GM04503 (cell line): Measurements from ENCODE around the gene KLK4.

ENCODE experiments used
- DNase-seq: peaks from one replicate; pipeline ENCODE4 v3.0.0-alpha.2; 2012; ENCODE audit warnings: low read depth

Gene KLK4

GRCh38 chr19:50911206-50912101 is at the start of gene KLK4:
TSS of gene KLK4 (minus strand) at chr19:50911395. CDS start at chr19:50910738, 657 bp downstream.
- DNase-seq = no peak

- no peak for DNase-seq
Measured at GRCh38 chr19:50959731-50960500, 48.7 kb upstream of the KLK4 start.

DNA sequence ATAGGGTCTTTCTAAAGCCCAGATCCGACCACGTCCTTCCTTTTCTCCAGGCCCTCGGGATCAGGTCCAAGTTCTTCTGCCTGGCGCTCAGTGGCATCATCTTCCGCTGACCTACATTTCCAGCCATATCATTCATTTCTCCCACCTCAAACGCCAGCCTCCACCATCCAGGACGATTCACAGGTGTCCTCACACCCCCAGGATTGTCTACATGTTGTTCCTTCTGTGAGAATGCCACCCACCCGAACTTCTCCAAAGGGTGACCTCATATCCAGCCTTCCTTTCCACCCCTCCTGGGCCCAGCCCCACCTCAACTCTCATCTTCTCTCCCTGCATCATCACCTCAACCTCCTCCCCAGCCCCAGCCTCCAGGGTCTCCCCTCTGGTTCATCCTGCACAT is 46.4 kb upstream of the KLK4 start:
- DNase-seq = no peak

DNA sequence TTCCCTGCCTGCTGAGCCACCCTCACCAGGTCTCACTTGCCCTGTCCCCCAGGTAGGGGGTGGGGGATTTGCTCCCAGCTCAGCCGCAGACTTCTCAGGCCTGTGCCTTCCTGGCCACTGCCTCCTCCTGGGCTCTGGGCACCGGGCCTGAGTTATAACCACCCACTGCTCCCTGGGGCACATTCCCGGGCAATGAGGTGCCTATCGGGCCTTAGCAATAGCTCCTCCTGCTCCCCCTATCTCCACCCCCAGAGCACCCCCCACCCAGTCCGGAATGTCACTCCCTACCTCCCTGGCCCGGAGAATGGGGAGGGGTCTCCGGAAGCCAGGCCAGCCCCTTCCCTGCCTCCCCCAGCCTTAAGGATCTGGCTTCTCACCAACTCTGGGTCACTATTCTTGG is 41.7 kb upstream of the KLK4 start, which contains the start of gene KLK5:
Gene KLK5 (minus strand): TSS at position 129 of the 400 bp plus-strand sequence. CDS start 381 bp downstream, outside the sequence.
- DNase-seq = no peak

GRCh38 chr19:50949861-50950260 is 38.7 kb upstream of the KLK4 start:
- no peak for DNase-seq

GRCh38 chr19:50947123-50947522 is 35.9 kb upstream of the KLK4 start:
- no peak for DNase-seq

GRCh38 chr19:50944795-50945194 is 33.6 kb upstream of the KLK4 start:
- no peak for DNase-seq

DNA sequence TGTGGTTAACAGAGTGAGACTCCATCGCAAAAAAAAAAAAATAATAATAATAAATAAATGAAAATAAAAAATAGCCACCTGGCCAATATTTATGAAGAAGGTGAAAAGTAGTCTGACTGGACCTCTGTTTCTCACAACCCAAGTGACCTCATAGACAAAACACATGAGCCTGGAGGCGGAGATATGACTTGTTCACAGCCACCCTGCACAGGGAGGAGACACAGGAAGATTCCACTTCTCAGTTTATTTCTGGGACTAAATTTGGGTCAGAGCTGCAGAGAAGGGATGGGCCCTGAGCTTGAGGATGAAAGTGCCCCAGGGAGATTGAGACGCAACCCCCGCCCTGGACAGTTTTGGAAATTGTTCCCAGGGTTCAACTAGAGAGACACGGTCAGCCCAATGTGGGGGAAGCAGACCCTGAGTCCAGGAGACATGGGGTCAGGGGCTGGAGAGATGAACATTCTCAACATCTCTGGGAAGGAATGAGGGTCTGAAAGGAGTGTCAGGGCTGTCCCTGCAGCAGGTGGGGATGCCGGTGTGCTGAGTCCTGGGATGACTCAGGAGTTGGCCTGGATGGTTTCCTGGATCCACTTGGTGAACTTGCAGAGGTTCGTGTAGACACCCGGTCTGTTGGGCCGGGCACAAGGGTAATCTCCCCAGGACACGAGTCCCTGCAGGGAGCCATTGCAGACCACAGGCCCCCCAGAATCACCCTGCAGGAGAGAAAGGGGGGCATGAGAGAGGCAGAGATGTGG is 32.1 kb upstream of the KLK4 start:
- no peak for DNase-seq

DNA sequence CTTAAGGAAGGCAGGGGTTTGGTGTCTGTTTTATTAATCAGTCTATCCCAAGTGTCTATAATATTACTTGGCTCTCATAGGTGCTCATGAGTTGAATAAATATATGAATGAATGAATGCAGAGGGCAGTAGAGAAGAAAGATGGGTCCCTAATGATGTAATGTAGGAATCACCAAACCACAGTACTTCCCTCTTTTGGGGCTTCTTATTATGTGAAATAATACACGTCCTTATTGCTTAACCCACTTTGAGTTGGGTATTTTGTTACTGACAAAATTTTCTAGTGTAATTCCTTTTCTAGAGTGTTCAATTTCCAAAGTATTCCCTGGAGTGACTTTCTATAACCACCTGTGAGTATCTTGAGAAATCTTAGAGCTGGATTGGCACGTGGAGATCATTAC is 28.4 kb upstream of the KLK4 start:
- DNase-seq = no peak

GRCh38 chr19:50933640-50934039 is 22.4 kb upstream of the KLK4 start:
- peak; percentile 10 for DNase-seq

DNA sequence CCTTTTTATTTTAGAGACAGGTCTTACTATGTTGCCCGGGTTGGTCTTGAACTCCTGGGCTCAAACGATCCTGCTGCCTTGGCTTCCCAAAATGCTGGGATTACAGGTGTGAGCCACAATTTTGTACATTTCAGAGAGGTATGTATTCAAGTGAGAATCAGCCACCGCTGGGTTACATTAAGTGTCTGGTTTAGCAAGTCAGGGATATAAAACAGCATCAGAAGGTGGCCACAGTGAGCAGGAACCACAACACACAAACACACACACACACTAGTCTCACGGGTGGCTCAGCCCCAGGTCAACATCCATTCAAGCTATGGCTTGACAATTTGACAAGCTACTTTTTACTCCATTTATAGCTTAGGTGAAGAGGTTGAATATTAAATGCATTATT is 21.5 kb upstream of the KLK4 start:
- DNase-seq = no peak

DNA sequence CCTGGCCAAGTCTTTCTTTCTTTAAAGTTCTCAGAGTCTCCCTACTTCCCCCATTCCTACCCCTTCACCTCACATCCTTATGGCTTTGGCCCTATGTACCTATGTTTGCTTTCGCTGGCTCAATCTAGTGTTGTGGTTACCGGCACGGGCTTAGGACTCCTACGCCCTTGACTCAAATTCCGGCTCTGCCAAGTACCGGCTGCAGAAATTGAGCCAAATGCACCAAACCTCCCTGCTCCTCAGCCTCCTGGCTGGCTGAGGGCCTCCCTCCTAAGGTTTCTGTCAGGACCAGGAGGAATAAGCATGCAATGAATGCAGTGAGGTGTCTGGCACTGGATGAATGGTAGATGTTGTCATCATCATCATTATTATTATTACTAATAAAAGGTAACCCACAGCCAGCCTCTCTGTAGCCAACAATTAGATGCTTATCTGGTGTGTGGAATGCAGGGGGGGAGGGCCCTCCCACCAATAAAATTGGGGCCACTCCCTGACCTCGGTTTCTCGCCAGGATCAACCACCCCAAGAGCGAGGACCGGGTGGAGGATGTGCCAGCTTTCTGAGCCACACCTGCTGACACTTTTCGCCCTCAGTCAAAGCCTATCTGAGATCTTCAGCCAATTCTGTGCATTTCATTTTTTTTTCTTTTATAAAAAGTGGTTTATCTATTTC is 21.0 kb upstream of the KLK4 start:
- no peak for DNase-seq

GRCh38 chr19:50931023-50931422 is 19.8 kb upstream of the KLK4 start:
- DNase-seq = no peak

- no peak for DNase-seq
Measured at GRCh38 chr19:50928831-50929230, 17.6 kb upstream of the KLK4 start.

DNA sequence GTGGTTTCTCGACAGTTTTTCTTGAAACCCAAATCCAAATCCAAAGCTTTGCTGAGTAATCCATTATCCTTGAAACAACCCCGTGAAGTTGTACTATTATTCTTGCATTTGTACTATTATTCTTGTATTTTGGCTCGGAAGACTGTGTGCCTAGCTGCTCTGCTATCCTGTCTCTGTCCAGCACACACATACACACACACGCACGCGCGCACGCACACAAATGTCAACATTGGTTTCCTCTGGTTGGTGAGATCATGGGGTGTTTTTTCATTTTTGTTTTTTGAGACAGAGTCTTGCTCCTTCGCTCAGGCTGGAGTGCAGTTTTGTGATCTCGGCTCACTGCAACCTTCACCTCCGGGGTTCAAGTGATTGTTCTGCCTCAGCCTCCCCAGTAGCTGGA is 14.9 kb upstream of the KLK4 start:
- no peak for DNase-seq

GRCh38 chr19:50925734-50926133 is 14.5 kb upstream of the KLK4 start:
- DNase-seq = no peak

DNA sequence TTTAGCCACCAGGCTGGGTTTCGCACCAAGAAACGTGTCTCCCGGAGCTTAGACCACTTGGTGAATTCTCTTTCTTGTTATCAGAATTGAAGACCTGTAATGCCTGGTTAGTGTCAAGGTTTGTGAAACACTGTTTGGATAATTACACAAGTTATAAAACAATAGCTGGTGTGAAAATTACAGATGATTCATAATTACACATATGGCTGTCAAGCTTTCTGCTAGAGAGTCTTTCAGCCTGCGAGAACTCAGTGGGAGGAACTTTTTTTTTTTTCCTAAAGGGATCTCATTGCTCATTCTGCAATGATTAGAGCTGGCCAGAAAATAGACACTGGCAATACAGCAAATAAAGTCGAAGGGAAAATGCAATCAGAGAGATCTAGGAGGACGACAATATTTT is 13.4 kb upstream of the KLK4 start:
- no peak for DNase-seq

DNA sequence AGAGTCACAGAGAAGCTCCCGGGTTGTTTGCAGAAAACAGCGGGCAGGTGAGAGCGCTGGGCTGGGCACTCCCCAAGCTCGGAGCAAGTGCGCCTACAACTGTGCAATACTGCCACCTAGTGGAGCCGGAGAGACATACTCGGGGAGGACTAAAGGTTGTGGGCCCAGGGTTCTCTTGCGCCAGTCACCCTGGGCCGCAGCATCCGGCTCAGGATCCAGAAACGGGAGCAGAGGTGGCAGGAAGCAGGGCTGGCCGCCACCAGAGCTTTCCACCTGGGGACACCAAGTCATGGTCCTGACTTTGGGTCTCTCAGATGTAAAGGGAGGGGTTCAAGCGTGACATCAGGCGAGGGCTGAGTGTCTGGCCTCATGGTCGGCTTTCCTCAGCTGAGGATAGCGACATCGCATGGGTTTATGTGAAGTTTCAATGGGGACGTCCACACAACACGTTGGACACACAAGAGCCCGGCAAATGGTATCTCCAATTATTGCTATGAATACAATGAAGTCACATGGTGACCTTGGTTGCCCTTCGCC is 11.2 kb upstream of the KLK4 start:
- no peak for DNase-seq

DNA sequence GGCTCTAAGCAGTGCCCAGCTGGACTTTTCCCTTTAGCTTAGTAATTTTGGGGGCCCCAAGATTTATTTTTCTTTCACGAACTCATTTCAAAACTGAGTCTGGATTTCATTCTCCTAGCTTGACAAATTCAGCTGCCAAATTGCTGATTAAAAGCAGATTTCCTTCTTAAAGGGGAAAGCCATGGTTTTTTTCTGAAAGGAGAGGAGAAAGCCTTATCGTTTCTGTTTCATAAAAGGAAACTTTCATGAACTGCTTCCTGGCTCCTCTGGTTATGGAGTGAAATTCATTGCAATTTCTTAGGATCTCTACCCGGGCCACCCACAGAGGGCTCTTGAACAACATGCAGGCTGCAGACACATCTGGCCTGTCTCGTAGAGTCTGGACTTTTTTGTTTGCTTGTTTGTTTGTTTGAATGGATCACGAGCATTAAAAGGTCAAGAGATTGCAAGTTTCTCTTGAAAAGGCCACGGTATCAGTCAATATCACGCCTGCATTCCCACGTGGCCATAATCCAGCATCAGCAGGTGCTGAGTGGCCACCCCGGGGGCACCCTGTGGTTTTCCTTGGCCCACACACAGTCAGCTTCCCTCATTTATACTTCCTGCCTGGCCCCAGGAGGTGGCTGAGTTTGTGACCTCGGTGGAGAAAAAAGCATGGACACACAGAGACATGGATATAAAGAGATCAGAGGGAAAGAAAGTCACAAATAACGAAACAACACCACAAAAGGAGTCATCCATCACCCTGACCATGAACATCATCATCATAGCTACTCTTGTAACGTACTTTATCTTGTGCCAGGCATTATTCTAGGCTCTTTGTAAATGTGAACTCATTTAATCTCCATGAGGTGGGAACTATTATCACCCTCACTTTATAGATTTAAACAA is 10.5 kb upstream of the KLK4 start:
- DNase-seq = no peak

DNA sequence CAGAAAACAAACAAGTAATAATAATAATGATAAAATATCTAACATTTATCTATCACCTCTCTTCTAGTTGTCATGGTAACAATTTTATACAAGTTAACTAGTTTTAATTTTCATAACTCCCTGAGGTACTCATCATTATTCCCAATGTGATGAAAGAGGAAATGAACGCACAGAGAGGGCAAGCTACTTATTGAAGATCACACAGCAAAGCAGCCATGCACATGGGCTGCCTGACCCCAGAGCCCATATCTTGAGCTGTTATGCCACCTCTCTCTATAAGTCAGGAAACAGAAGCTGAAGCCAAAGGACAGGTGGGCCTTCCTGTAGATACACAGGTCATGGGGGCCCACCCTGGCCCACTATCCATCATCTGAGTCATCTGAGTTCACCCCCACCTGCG is 4.9 kb upstream of the KLK4 start:
- no peak for DNase-seq
